Measurements from ENCODE around the gene CLSTN2.

CLSTN2 gene

DNA sequence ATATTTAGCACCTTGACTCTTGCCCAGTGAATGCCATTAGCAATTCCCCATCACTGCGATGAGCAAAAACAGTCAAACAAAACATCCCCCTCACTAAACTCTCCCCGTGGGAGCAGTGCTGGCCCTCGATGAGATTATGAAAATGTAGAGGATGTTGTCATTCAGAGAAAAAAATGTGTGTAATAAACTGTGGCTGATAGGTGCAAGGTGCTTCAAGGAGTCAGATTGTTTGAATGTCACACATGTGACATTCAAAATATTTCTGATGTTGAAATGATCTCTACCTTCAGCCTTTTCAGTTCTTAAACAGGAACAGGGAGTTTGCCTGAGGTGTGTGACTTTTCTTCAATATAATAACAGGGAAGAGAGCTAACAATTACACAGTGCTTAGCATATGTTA, 461.1 kb downstream of the CLSTN2 start:
- Histone ChIP-seq H3K27ac (ENCODE audit: low read depth, low read length) (no peak overlapping the region), H3K27me3 (ENCODE audit: control insufficient read depth in 1 of 2, insufficient read depth in 2 of 2, low read length in 2 of 2) (no peaks in the 10 kb centered on the region), H3K4me3 (ENCODE audit: low read depth in 1 of 2, low read length in 2 of 2) (no peak overlapping the region), H3K4me1 (ENCODE audit: control insufficient read depth in 1 of 2, insufficient read depth in 2 of 2, low read length in 2 of 2) (no peaks in the 10 kb centered on the region), H3K9me3 (ENCODE audit: control insufficient read depth in 1 of 2, low read length in 2 of 2) (no peaks in the 10 kb centered on the region), H3K36me3 (ENCODE audit: control insufficient read depth in 1 of 2, insufficient read depth in 2 of 2, low read length in 2 of 2) (no peaks in the 10 kb centered on the region), H3K9ac (ENCODE audit: low read depth in 1 of 2, low read length in 2 of 2) (no peak overlapping the region)

DNA sequence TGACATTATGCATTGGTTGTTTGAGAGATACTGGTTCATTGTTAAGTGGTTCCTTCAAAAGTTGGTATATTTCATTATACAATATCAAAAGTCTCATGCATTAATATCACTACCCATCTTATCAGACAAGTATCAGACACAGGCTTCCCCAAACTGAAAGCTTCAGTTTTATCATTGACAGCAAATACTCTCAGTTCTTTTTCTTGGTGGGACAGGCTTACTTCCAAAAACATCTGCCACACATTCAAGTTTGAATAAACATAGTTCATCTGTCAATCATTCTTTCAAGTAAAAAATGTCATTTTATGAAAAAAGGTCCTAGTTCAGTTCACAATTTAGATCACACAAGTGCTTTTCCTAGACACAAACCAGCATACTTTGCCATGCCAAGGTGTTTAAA, 462.9 kb downstream of the CLSTN2 start:
- H3K27me3 ChIP-seq (ENCODE audit: control insufficient read depth in 1 of 2, insufficient read depth in 2 of 2, low read length in 2 of 2) = no peaks in the 10 kb centered on the region
- no peaks in the 10 kb centered on the region for H3K36me3 ChIP-seq (ENCODE audit: control insufficient read depth in 1 of 2, insufficient read depth in 2 of 2, low read length in 2 of 2)
- no peak overlapping the region for H3K27ac ChIP-seq (ENCODE audit: low read depth, low read length)
- no peak overlapping the region for H3K4me3 ChIP-seq (ENCODE audit: low read depth in 1 of 2, low read length in 2 of 2)
- no peak overlapping the region for H3K9ac ChIP-seq (ENCODE audit: low read depth in 1 of 2, low read length in 2 of 2)
- H3K9me3 ChIP-seq (ENCODE audit: control insufficient read depth in 1 of 2, low read length in 2 of 2) = no peaks in the 10 kb centered on the region
- H3K4me1 ChIP-seq (ENCODE audit: control insufficient read depth in 1 of 2, insufficient read depth in 2 of 2, low read length in 2 of 2) = no peaks in the 10 kb centered on the region

DNA sequence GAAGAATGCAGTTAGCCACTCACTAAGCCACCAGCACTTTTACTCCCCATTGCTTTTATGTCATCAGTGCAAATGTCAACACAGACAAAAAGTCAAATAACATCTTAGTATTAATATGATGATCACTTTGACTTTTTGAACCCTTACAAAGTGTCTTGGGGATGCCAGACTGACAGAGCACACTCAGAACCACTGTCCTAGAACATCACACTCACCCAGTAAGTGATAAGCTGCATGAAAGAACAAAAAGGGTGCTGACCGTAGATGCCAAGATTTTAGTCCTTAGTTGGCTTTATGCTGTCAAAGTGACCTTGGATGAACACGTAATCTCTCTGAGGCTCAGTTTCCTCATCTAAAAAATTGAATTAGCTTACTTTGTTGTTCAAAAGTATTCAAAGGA, 463.4 kb downstream of the CLSTN2 start:
- Histone ChIP-seq H3K27ac (ENCODE audit: low read depth, low read length) (no peak overlapping the region), H3K9me3 (ENCODE audit: control insufficient read depth in 1 of 2, low read length in 2 of 2) (no peaks in the 10 kb centered on the region), H3K36me3 (ENCODE audit: control insufficient read depth in 1 of 2, insufficient read depth in 2 of 2, low read length in 2 of 2) (no peaks in the 10 kb centered on the region), H3K4me1 (ENCODE audit: control insufficient read depth in 1 of 2, insufficient read depth in 2 of 2, low read length in 2 of 2) (no peaks in the 10 kb centered on the region), H3K4me3 (ENCODE audit: low read depth in 1 of 2, low read length in 2 of 2) (no peak overlapping the region), H3K9ac (ENCODE audit: low read depth in 1 of 2, low read length in 2 of 2) (no peak overlapping the region), H3K27me3 (ENCODE audit: control insufficient read depth in 1 of 2, insufficient read depth in 2 of 2, low read length in 2 of 2) (no peaks in the 10 kb centered on the region)

DNA sequence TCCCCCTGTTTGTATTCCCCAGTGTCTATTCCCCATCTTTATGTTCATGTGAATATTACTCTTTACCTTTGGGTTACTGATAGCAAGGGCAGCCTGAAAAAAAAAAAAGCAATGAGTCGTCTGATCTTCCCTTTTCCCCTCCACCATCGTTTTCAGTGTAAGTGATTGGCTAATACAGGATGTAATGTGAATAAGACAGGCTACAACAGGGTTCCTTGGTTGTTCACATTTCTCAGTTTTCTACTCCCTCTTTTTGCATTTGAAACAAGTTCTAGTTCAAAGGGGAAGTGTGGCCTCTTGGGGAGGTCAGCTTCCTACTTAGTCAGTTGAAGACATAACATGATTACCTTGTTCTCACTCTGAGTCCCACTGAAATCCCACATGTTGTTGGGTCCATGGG, 464.9 kb downstream of the CLSTN2 start:
- Histone ChIP-seq H3K9ac (ENCODE audit: low read depth in 1 of 2, low read length in 2 of 2) (no peak overlapping the region), H3K36me3 (ENCODE audit: control insufficient read depth in 1 of 2, insufficient read depth in 2 of 2, low read length in 2 of 2) (no peaks in the 10 kb centered on the region), H3K27me3 (ENCODE audit: control insufficient read depth in 1 of 2, insufficient read depth in 2 of 2, low read length in 2 of 2) (no peaks in the 10 kb centered on the region), H3K4me3 (ENCODE audit: low read depth in 1 of 2, low read length in 2 of 2) (no peak overlapping the region), H3K9me3 (ENCODE audit: control insufficient read depth in 1 of 2, low read length in 2 of 2) (no peaks in the 10 kb centered on the region), H3K27ac (ENCODE audit: low read depth, low read length) (no peak overlapping the region), H3K4me1 (ENCODE audit: control insufficient read depth in 1 of 2, insufficient read depth in 2 of 2, low read length in 2 of 2) (no peaks in the 10 kb centered on the region)

DNA sequence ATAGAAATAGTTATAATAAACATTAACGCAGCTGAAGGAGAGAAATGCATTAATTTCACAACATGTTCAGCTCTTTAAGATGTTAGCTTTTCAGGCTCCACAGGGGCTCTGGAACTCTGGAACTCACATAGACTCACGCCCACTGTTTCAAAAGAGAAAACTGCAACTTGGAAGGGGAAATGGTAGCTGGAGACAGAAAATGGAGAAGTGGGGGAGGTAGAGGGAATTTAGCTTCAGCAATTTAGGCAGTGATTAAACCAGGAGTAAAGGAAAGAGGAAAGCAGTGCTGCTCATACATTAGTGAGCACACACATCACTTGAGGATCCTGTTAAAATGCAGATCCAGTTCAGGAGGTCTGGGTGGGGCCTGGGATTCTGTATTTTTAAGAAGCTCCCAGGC, 468.1 kb downstream of the CLSTN2 start:
- H3K27ac ChIP-seq (ENCODE audit: low read depth, low read length) = no peak overlapping the region
- no peak overlapping the region for H3K9ac ChIP-seq (ENCODE audit: low read depth in 1 of 2, low read length in 2 of 2)
- no peaks in the 10 kb centered on the region for H3K9me3 ChIP-seq (ENCODE audit: control insufficient read depth in 1 of 2, low read length in 2 of 2)

DNA sequence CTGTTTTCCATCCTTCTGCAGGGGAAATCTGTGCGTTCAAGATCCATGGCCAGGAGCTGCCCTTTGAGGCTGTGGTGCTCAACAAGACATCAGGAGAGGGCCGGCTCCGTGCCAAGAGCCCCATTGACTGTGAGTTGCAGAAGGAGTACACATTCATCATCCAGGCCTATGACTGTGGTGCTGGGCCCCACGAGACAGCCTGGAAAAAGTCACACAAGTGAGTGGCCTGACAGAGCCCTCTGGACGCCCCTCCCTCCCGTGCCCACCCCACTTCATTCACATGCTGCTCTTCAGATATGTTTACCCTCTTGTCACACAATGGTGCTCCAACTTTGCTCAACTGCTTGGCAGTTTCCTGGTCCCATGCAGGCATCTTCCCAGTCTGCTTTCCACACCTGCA, 468.6 kb downstream of the CLSTN2 start:
- no peak overlapping the region for H3K27ac ChIP-seq (ENCODE audit: low read depth, low read length)
- no peak overlapping the region for H3K4me3 ChIP-seq (ENCODE audit: low read depth in 1 of 2, low read length in 2 of 2)
- H3K9ac ChIP-seq (ENCODE audit: low read depth in 1 of 2, low read length in 2 of 2) = no peak overlapping the region
- H3K4me1 ChIP-seq (ENCODE audit: control insufficient read depth in 1 of 2, insufficient read depth in 2 of 2, low read length in 2 of 2) = no peaks in the 10 kb centered on the region
- no peaks in the 10 kb centered on the region for H3K9me3 ChIP-seq (ENCODE audit: control insufficient read depth in 1 of 2, low read length in 2 of 2)
- no peaks in the 10 kb centered on the region for H3K36me3 ChIP-seq (ENCODE audit: control insufficient read depth in 1 of 2, insufficient read depth in 2 of 2, low read length in 2 of 2)
- no peaks in the 10 kb centered on the region for H3K27me3 ChIP-seq (ENCODE audit: control insufficient read depth in 1 of 2, insufficient read depth in 2 of 2, low read length in 2 of 2)

More for the DNA sequence above, 468.1 kb downstream of the CLSTN2 start:
- Histone ChIP-seq H3K27me3 (ENCODE audit: control insufficient read depth in 1 of 2, insufficient read depth in 2 of 2, low read length in 2 of 2) (no peaks in the 10 kb centered on the region), H3K4me3 (ENCODE audit: low read depth in 1 of 2, low read length in 2 of 2) (no peak overlapping the region), H3K36me3 (ENCODE audit: control insufficient read depth in 1 of 2, insufficient read depth in 2 of 2, low read length in 2 of 2) (no peaks in the 10 kb centered on the region), H3K4me1 (ENCODE audit: control insufficient read depth in 1 of 2, insufficient read depth in 2 of 2, low read length in 2 of 2) (no peaks in the 10 kb centered on the region)

DNA sequence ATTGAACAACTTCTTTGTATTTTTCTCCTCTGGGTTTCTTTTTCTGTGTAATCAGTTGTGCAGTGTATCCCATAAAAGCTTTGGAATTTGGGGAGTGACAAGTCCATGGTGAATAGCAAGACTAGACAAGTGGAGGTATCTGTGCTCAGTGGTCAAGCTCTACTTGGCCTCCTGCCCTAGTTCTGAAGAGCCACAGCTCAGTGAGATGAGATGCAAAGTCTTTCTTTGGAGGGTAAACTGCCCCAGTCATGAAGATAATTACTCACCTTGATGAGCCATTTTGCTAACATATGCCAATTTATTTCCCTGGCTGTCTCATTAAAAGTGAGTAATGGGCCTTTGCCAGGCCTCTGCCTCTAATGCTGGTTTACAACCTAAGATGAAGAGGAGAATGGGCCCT, 471.7 kb downstream of the CLSTN2 start:
- Histone ChIP-seq H3K9ac (ENCODE audit: low read depth in 1 of 2, low read length in 2 of 2) (no peak overlapping the region), H3K27me3 (ENCODE audit: control insufficient read depth in 1 of 2, insufficient read depth in 2 of 2, low read length in 2 of 2) (no peaks in the 10 kb centered on the region), H3K27ac (ENCODE audit: low read depth, low read length) (no peak overlapping the region)

DNA sequence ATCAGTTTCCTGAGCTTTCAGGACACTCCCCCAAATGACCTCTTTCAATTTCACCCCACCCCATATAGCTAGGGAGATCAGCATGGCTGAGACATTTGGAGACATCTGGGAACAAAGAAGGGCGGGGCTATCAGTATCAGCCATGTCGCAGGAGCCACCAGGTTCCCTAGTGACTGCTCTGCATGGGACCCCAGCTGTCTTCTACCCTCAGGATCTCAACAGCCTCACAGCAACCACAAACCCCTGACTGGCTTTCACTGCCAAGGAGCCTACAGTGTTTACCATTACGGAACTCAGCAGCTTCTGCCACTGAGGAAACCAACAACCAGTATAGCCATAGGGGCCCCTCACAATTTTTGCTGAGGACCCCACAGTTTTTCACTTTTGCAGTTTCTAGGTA, 473.3 kb downstream of the CLSTN2 start:
- no peaks in the 10 kb centered on the region for H3K36me3 ChIP-seq (ENCODE audit: control insufficient read depth in 1 of 2, insufficient read depth in 2 of 2, low read length in 2 of 2)
- no peak overlapping the region for H3K27ac ChIP-seq (ENCODE audit: low read depth, low read length)
- H3K4me3 ChIP-seq (ENCODE audit: low read depth in 1 of 2, low read length in 2 of 2) = no peak overlapping the region
- no peaks in the 10 kb centered on the region for H3K4me1 ChIP-seq (ENCODE audit: control insufficient read depth in 1 of 2, insufficient read depth in 2 of 2, low read length in 2 of 2)
- H3K9me3 ChIP-seq (ENCODE audit: control insufficient read depth in 1 of 2, low read length in 2 of 2) = peaks cover 0 to 4% of the 10 kb centered on the region in 2 donors
- no peaks in the 10 kb centered on the region for H3K27me3 ChIP-seq (ENCODE audit: control insufficient read depth in 1 of 2, insufficient read depth in 2 of 2, low read length in 2 of 2)
- no peak overlapping the region for H3K9ac ChIP-seq (ENCODE audit: low read depth in 1 of 2, low read length in 2 of 2)

More for the DNA sequence above, 471.7 kb downstream of the CLSTN2 start:
- H3K4me3 ChIP-seq (ENCODE audit: low read depth in 1 of 2, low read length in 2 of 2) = no peak overlapping the region
- H3K36me3 ChIP-seq (ENCODE audit: control insufficient read depth in 1 of 2, insufficient read depth in 2 of 2, low read length in 2 of 2) = no peaks in the 10 kb centered on the region
- peaks cover 0 to 4% of the 10 kb centered on the region in 2 donors for H3K9me3 ChIP-seq (ENCODE audit: control insufficient read depth in 1 of 2, low read length in 2 of 2)
- H3K4me1 ChIP-seq (ENCODE audit: control insufficient read depth in 1 of 2, insufficient read depth in 2 of 2, low read length in 2 of 2) = no peaks in the 10 kb centered on the region

DNA sequence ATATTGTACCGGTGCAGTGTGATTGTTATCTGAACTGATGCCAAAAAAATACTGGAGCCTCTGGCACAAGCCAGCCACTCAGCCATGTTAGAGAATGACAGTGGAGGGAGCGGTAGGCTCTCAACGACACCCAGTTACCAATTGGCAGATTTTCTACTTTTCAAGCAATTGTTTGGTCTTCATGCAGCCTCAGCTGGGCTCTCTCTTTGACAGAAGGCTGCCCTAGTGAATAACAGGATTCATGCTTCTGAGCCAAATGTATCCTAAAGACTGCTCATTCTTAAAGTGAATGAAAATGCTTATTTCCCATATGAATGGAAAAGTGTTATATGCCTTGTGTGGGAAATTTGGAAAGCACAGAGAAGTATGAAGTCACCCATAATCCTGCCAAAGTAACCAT, 481.7 kb downstream of the CLSTN2 start:
- Histone ChIP-seq H3K4me1 (ENCODE audit: control insufficient read depth in 1 of 2, insufficient read depth in 2 of 2, low read length in 2 of 2) (no peaks in the 10 kb centered on the region), H3K27me3 (ENCODE audit: control insufficient read depth in 1 of 2, insufficient read depth in 2 of 2, low read length in 2 of 2) (no peaks in the 10 kb centered on the region), H3K4me3 (ENCODE audit: low read depth in 1 of 2, low read length in 2 of 2) (no peak overlapping the region), H3K27ac (ENCODE audit: low read depth, low read length) (no peak overlapping the region), H3K9ac (ENCODE audit: low read depth in 1 of 2, low read length in 2 of 2) (no peak overlapping the region), H3K9me3 (ENCODE audit: control insufficient read depth in 1 of 2, low read length in 2 of 2) (no peaks in the 10 kb centered on the region), H3K36me3 (ENCODE audit: control insufficient read depth in 1 of 2, insufficient read depth in 2 of 2, low read length in 2 of 2) (no peaks in the 10 kb centered on the region)

DNA sequence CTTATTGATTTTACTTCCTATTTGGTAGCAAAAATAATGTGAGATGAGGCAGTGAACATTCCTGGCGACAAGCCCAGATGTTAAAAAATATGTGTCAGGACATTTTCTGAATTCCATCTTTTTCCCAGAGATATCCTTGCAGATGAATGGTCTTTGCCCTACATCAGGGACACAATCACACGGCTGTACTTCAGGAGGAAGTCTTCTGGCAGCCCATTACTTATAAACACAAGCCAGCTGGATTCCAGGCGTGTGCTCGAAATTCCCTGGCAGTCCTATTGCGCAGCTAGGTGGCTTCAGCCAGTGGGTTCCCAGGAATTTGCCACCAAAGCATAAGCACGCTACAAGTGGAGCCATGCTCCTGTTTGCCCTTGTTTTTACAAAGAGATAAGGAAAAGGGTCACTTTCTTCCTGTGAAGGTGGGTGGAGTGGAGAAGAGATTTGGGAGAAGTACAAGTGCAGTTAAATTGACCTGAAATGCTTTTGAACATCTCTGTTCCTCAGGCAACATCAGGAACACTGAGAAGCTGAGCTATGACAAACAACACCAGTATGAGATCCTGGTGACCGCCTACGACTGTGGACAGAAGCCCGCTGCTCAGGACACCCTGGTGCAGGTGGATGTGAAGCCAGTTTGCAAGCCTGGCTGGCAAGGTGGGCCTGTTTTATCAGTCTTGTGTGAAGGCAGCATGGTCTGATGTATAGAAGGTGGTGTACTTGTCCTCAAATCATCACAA, 485.8 kb downstream of the CLSTN2 start:
- no peak overlapping the region for H3K4me3 ChIP-seq (ENCODE audit: low read depth in 1 of 2, low read length in 2 of 2)
- no peaks in the 10 kb centered on the region for H3K36me3 ChIP-seq (ENCODE audit: control insufficient read depth in 1 of 2, insufficient read depth in 2 of 2, low read length in 2 of 2)
- no peak overlapping the region for H3K27ac ChIP-seq (ENCODE audit: low read depth, low read length)

More for the DNA sequence above, 485.8 kb downstream of the CLSTN2 start:
- no peaks in the 10 kb centered on the region for H3K27me3 ChIP-seq (ENCODE audit: control insufficient read depth in 1 of 2, insufficient read depth in 2 of 2, low read length in 2 of 2)
- H3K4me1 ChIP-seq (ENCODE audit: control insufficient read depth in 1 of 2, insufficient read depth in 2 of 2, low read length in 2 of 2) = no peaks in the 10 kb centered on the region
- no peaks in the 10 kb centered on the region for H3K9me3 ChIP-seq (ENCODE audit: control insufficient read depth in 1 of 2, low read length in 2 of 2)
- H3K9ac ChIP-seq (ENCODE audit: low read depth in 1 of 2, low read length in 2 of 2) = no peak overlapping the region

All from duodenal mucosa (tissue), 2 donors.